ENCODE measurements around the gene FAM186B.

DNA sequence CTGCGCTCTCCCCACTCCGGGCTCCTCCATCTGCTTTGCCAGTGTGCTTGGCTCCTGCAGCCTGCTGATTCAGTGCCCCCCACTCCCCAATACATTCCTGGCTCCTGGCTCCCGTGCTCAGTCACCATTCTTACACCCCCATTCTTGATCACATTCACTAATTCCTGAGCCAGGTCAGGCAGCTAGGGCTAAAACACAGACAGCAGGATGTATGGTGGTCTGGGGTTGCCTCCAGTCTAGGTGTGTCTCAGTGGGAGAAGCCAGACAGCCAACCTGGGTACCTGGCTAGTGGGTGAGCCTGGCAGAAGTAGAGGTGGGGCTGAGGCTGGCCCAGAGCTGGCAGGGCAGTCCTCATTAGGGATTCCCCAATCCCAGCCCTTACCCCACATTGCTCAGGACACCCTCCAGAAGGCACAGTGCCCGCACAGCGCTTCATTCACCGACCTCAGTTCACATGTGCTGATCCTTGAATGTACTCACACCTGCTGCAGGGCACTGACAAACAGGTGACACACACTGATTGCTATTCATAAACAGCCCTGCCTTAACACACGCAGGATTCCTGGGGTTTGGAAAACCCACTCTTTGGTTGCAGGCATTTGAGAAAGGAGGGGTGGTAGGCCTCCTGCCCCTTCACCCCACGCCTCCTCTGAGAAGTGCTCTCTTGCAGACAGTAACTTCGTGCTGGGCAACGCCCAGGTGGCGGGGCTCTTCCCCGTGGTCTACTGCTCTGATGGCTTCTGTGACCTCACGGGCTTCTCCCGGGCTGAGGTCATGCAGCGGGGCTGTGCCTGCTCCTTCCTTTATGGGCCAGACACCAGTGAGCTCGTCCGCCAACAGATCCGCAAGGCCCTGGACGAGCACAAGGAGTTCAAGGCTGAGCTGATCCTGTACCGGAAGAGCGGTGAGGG is 65.0 kb downstream of the FAM186B start:
- TF ChIP-seq, protein P1, sequence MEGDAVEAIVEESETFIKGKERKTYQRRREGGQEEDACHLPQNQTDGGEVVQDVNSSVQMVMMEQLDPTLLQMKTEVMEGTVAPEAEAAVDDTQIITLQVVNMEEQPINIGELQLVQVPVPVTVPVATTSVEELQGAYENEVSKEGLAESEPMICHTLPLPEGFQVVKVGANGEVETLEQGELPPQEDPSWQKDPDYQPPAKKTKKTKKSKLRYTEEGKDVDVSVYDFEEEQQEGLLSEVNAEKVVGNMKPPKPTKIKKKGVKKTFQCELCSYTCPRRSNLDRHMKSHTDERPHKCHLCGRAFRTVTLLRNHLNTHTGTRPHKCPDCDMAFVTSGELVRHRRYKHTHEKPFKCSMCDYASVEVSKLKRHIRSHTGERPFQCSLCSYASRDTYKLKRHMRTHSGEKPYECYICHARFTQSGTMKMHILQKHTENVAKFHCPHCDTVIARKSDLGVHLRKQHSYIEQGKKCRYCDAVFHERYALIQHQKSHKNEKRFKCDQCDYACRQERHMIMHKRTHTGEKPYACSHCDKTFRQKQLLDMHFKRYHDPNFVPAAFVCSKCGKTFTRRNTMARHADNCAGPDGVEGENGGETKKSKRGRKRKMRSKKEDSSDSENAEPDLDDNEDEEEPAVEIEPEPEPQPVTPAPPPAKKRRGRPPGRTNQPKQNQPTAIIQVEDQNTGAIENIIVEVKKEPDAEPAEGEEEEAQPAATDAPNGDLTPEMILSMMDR (IDR thresholded peaks at IDR 0.05; ENCODE audit: low read length) = no peak
- TF ChIP-seq EZH2 (IDR thresholded peaks at IDR 0.05; ENCODE audit: borderline replicate concordance, low read length) = no peak
